PFSK-1 (cell line): ENCODE results near the gene UBR4.

Source experiments
- POLR2AphosphoS5 ChIP-seq: IDR thresholded peaks from 2 replicates; pipeline ENCODE4 v1.6.1; 2012; ENCODE audit warnings: low read depth, mild to moderate bottlenecking, control low read depth, low read length, moderate library complexity
- SIN3A ChIP-seq: IDR thresholded peaks from 2 replicates; pipeline ENCODE4 v1.6.1; 2012; ENCODE audit warnings: mild to moderate bottlenecking, low read length, moderate library complexity, borderline replicate concordance; ENCODE audit not compliant: insufficient read depth

DNA sequence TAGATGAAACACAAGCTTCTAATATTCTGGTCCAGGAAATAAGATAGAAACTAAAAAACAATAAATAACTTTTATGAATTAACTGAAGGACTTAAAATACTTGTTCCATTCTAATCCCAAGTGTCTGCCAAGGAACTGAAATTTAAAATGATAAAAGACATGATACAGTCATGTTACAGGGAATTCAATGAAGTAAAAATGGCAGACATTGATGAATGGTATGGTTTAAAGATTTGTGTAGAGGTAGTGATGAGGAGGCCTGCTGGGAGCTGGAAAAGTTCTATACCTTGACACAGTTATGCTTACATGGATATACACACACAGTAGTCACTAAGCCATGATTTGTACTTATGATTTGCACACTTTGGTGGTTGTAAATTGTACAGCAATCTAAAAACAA lies 2.1 kb upstream of the UBR4 start:
- no peak for TF ChIP-seq SIN3A
- no peak for TF ChIP-seq POLR2AphosphoS5
